K562 (cell line): Measurements from ENCODE around the gene GMPR2. TPM values are rescaled to one million over a fixed set of nuclear protein-coding genes. Genes with fewer than 3 reads are reported as not detected.

Experiments used
- RBBP5 ChIP-seq: fragments of 200-600 bp; sonication (generic); IDR thresholded peaks from 2 replicates; pipeline ENCODE4 v1.6.1; 2012; ENCODE audit warnings: borderline replicate concordance, mild to moderate bottlenecking, low read length, control low read depth, inconsistent platforms; ENCODE audit not compliant: insufficient read depth, poor library complexity, severe bottlenecking
- RBM15 ChIP-seq: fragments of 200-400 bp; formaldehyde crosslinking; IDR thresholded peaks from 2 replicates; pipeline ENCODE4 v1.6.1; 2018; ENCODE audit warnings: mild to moderate bottlenecking, low read length, moderate library complexity; ENCODE audit not compliant: insufficient read depth
- ZNF316 ChIP-seq: fragments of 450-650 bp; IDR thresholded peaks from 2 replicates; pipeline ENCODE4 v1.6.1; 2016
- ZNF551 ChIP-seq: fragments of 250-450 bp; sonication (Bioruptor Pico); IDR thresholded peaks from 2 replicates; pipeline ENCODE4 v1.5.0; 2021; ENCODE audit warnings: mild to moderate bottlenecking, moderate library complexity
- polyA plus RNA-seq, 8 experiments: library from polyadenylated mRNA; depleted of rRNA in 4 of 8; stranded (reverse) in 5 of 8; unstranded in 3 of 8; fragments of >200 nt; fragmentation: Nextera tagmentation in 2 of 8; fragmentation: Illumina TruSeq in 1 of 8; extraction: Ambion mirVana in 2 of 8; extraction: Trizol in 1 of 8; gene quantifications; 2 replicates each; pipeline versions ENCODE4 v1.2.1 to v1.2.3, GENCODE V29; 2011 to 2014; ENCODE audit warnings: inconsistent platforms in 1 of 8, missing spikeins in 1 of 8
- total RNA-seq, 7 experiments: library from RNA; depleted of rRNA in 6 of 7; stranded (reverse); fragments of >200 nt in 6 of 7; fragmentation: Illumina TruSeq in 2 of 7; extraction: Trizol in 2 of 7; gene quantifications; 2 replicates each; pipeline versions ENCODE4 v1.2.1 to v1.2.3, GENCODE V29; 2011 to 2021; ENCODE audit warnings: low replicate concordance in 1 of 7
- TF ChIP-seq, protein P1 (sequence below): sonication (generic); formaldehyde crosslinking; IDR thresholded peaks from 2 replicates; pipeline ENCODE4 v1.8.0; 2023; ENCODE audit warnings: missing genetic modification reagents, mild to moderate bottlenecking, borderline replicate concordance

GMPR2 gene
- total and polyA plus RNA-seq, 9 of the 15 experiments (the other 6 are each of a cell fraction or from before 2014, with no cell fraction given): 26.4 to 67.4 (median 36.3) TPM

DNA sequence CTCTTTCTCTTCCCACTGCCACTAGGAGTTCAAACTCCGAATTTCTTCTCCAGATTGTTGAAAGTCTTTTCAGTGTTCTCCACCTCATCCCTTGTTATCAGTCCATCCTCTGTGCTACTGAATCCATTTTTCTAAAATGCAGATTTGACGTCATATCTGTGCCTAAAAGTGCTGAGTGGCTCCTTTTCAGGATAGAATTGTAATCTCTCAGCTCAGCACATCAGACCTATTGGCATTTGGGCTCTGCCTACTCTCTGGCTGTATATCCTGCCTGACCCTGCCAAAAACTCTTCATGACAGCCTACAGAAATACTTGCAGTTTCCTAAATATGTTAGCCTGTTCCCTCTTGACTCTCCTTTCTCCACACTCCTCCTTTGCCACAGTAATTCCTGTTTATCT, 39.7 kb downstream of the GMPR2 start (continued):
- TF ChIP-seq, protein P1, sequence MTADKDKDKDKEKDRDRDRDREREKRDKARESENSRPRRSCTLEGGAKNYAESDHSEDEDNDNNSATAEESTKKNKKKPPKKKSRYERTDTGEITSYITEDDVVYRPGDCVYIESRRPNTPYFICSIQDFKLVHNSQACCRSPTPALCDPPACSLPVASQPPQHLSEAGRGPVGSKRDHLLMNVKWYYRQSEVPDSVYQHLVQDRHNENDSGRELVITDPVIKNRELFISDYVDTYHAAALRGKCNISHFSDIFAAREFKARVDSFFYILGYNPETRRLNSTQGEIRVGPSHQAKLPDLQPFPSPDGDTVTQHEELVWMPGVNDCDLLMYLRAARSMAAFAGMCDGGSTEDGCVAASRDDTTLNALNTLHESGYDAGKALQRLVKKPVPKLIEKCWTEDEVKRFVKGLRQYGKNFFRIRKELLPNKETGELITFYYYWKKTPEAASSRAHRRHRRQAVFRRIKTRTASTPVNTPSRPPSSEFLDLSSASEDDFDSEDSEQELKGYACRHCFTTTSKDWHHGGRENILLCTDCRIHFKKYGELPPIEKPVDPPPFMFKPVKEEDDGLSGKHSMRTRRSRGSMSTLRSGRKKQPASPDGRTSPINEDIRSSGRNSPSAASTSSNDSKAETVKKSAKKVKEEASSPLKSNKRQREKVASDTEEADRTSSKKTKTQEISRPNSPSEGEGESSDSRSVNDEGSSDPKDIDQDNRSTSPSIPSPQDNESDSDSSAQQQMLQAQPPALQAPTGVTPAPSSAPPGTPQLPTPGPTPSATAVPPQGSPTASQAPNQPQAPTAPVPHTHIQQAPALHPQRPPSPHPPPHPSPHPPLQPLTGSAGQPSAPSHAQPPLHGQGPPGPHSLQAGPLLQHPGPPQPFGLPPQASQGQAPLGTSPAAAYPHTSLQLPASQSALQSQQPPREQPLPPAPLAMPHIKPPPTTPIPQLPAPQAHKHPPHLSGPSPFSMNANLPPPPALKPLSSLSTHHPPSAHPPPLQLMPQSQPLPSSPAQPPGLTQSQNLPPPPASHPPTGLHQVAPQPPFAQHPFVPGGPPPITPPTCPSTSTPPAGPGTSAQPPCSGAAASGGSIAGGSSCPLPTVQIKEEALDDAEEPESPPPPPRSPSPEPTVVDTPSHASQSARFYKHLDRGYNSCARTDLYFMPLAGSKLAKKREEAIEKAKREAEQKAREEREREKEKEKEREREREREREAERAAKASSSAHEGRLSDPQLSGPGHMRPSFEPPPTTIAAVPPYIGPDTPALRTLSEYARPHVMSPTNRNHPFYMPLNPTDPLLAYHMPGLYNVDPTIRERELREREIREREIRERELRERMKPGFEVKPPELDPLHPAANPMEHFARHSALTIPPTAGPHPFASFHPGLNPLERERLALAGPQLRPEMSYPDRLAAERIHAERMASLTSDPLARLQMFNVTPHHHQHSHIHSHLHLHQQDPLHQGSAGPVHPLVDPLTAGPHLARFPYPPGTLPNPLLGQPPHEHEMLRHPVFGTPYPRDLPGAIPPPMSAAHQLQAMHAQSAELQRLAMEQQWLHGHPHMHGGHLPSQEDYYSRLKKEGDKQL (CRISPR knock-in tag): no peak
- TF ChIP-seq ZNF316: peak; percentile 98
- no peak for TF ChIP-seq RBM15
- no peak for TF ChIP-seq RBBP5
- no peak for TF ChIP-seq ZNF551 (CRISPR knock-in tag)
